C4-2B (cell line): ENCODE data around the gene C2CD5.

ENCODE experiments used
- H3K27ac ChIP-seq: fragments of 450-650 bp; 2 replicates; pipeline ENCODE4 v1.5.1; 2017
- CTCF ChIP-seq: fragments of 450-650 bp; conservative IDR thresholded peaks from 2 replicates; pipeline ENCODE4 v1.5.1; 2017; ENCODE audit warnings: mild to moderate bottlenecking
- ZFX ChIP-seq: fragments of 450-650 bp; IDR thresholded peaks from 2 replicates; pipeline ENCODE4 v1.6.1; 2017

C2CD5 gene

GRCh38 chr12:22443379-22444316 is 100.7 kb downstream of the C2CD5 start:
- TF ChIP-seq CTCF, result peak; percentile 88
- no peak for TF ChIP-seq ZFX
- H3K27ac ChIP-seq, result no peak overlapping the region

- TF ChIP-seq ZFX (no peak), CTCF (no peak)
Measured at GRCh38 chr12:22437031-22437806, 107.1 kb downstream of the C2CD5 start.

GRCh38 chr12:22435583-22435982 is 108.8 kb downstream of the C2CD5 start:
- TF ChIP-seq ZFX (no peak), CTCF (no peak)

More at GRCh38 chr12:22437031-22437806, 107.1 kb downstream of the C2CD5 start:
- H3K27ac ChIP-seq, result no peak overlapping the region

GRCh38 chr12:22431693-22432251 is 112.6 kb downstream of the C2CD5 start:
- TF ChIP-seq ZFX, result no peak
- no peak for TF ChIP-seq CTCF
- H3K27ac ChIP-seq, result no peak overlapping the region

More at GRCh38 chr12:22435583-22435982, 108.8 kb downstream of the C2CD5 start:
- H3K27ac ChIP-seq, result no peak overlapping the region

GRCh38 chr12:22416801-22417200 is 127.5 kb downstream of the C2CD5 start:
- TF ChIP-seq CTCF (no peak), ZFX (no peak)
- H3K27ac ChIP-seq, result no peak overlapping the region

GRCh38 chr12:22415342-22416309 is 128.7 kb downstream of the C2CD5 start:
- TF ChIP-seq CTCF, result no peak
- TF ChIP-seq ZFX, result no peak
- H3K27ac ChIP-seq, result no peak overlapping the region; the same call in 1 of the 2 replicates
